AG09309 (cell line): Measurements from ENCODE around the gene NUP210.

Experiments
- DNase-seq: peaks from one replicate; pipeline ENCODE4 v3.0.0-alpha.2; 2010; ENCODE audit warnings: low read depth
- H3K4me3 ChIP-seq: 2 replicates; pipeline ENCODE4 v1.5.1; 2011; ENCODE audit warnings: mild to moderate bottlenecking, low read depth, low read length, moderate library complexity; ENCODE audit not compliant: control insufficient read depth
- CTCF ChIP-seq: IDR thresholded peaks from 2 replicates; pipeline ENCODE4 v1.5.1; 2011; ENCODE audit warnings: mild to moderate bottlenecking, low read depth, low read length, inconsistent platforms; ENCODE audit not compliant: insufficient read depth, control insufficient read depth; ENCODE audit errors: missing control alignments

The NUP210 gene

DNA sequence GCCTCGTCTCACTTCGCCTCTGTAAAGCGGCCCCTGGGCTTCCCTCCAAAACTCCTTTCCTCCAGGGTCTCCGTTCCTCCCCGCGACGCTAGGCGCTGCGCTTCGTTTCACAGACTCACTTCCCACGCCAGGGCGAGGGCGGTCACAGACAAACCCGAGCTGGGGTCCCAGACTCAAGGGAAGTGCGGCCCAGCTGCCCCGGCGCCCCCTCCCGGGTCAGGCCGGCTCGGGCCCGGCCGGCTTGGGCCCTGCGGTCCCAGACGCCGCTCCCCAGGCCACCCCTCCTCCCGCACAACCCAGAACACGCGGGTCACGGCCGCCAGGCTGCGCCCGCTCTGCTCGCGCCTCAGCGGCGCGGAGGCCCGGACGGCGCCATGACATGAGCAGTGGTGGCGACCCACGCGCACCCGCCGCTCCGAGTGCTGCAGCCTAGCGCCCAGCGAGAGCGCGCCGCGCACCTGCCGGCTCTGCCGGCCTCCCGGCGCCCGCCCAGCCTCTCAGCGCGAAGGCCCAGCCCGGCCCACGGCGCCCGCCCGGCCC, 547 bp downstream of the NUP210 start:
- no peak for TF ChIP-seq CTCF

GRCh38 chr3:13417166-13417947, 2.8 kb downstream of the NUP210 start:
- H3K4me3 ChIP-seq, result no peak overlapping the region
- DNase-seq, result no peak
- no peak for TF ChIP-seq CTCF

More for the DNA sequence above, 547 bp downstream of the NUP210 start:
- no peak overlapping the region for H3K4me3 ChIP-seq
- DNase-seq, result no peak

- no peak for TF ChIP-seq CTCF
- DNase-seq, result no peak
- H3K4me3 ChIP-seq, result no peak overlapping the region
These were observed 3.9 kb downstream of the NUP210 start for GRCh38 chr3:13415997-13416793.

GRCh38 chr3:13415236-13415986, 4.7 kb downstream of the NUP210 start:
- no peak overlapping the region for H3K4me3 ChIP-seq
- no peak for TF ChIP-seq CTCF
- no peak for DNase-seq

DNA sequence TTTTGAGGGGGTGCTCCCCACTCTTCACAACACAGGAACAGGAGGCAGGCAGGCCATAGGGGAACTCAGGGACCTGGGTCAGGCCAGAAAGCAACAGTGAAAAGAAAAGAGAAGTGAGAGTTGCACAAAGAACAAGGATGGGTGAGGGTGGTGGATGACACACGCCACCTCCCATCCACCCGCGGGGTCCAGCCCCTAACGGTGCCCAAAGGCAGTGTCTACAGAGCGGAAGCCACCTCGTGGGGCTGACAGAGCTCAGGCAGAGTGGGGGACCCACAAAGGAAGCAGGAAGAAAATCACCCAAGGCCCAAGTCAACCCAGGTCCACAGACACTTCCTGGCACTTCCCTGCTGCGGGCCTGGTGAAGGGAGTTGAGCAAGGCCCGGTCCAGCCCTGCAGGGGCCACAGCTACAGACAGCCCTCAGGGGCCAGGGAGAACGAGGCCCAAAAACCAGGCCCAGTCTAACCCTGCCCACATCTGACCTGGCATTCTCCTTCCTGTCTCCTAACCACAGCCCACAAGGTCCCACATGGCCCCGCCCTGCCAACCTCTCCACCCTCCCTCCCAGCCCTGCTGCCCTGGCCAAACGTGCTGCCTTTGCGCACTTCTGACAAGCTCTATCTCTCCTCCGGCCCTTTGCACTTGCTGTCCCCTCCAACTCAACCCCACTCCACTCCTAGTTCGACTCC, 5.9 kb downstream of the NUP210 start:
- no peak for TF ChIP-seq CTCF
- no peak overlapping the region for H3K4me3 ChIP-seq
- DNase-seq, result no peak

GRCh38 chr3:13411186-13411860, 8.8 kb downstream of the NUP210 start:
- no peak for DNase-seq

More at GRCh38 chr3:13411186-13411860, 8.8 kb downstream of the NUP210 start:
- no peak for TF ChIP-seq CTCF
- H3K4me3 ChIP-seq, result no peak overlapping the region
